Liver (tissue), 9 donors: ENCODE measurements around the gene TAS1R1. TPM values are rescaled to one million over a fixed set of nuclear protein-coding genes. Genes with fewer than 3 reads are reported as not detected.

Experiments used
- DNase-seq: peaks from one replicate; pipeline ENCODE4 v3.0.0-alpha.2; 2017; ENCODE audit warnings: low spot score
- H3K27ac ChIP-seq, 2 donors: one replicate each; pipeline ENCODE4 v1.7.0; 2013; ENCODE audit warnings: inconsistent platforms in 2 of 2, low read length in 2 of 2, control low read depth in 1 of 2, low read depth in 1 of 2, mild to moderate bottlenecking in 1 of 2
- H3K27me3 ChIP-seq, 4 donors: one replicate each; pipeline versions ENCODE4 v1.6.1 to v1.7.0; 2013; ENCODE audit warnings: low read length in 3 of 4, inconsistent platforms in 1 of 4, mild to moderate bottlenecking in 1 of 4, moderate library complexity in 1 of 4; ENCODE audit not compliant: control insufficient read depth in 4 of 4, insufficient read depth in 4 of 4
- H3K36me3 ChIP-seq, 4 donors: one replicate each; pipeline versions ENCODE4 v1.6.1 to v1.7.0; 2013; ENCODE audit warnings: low read length in 3 of 4, mild to moderate bottlenecking in 3 of 4, low read depth in 1 of 4, moderate library complexity in 1 of 4; ENCODE audit not compliant: control insufficient read depth in 4 of 4, insufficient read depth in 3 of 4
- H3K4me1 ChIP-seq, 4 donors: one replicate each; pipeline versions ENCODE4 v1.6.1 to v1.7.0; 2013; ENCODE audit warnings: low read length in 3 of 4, mild to moderate bottlenecking in 3 of 4, moderate library complexity in 1 of 4; ENCODE audit not compliant: control insufficient read depth in 4 of 4, insufficient read depth in 4 of 4
- H3K4me3 ChIP-seq, 3 donors: one replicate each; pipeline versions ENCODE4 v1.6.1 to v1.7.0; 2013; ENCODE audit warnings: low read length in 3 of 3, control low read depth in 1 of 3, low read depth in 1 of 3, mild to moderate bottlenecking in 1 of 3
- H3K9ac ChIP-seq, 2 donors: one replicate each; pipeline ENCODE4 v1.7.0; 2013; ENCODE audit warnings: low read length in 2 of 2, mild to moderate bottlenecking in 2 of 2, moderate library complexity in 2 of 2, control low read depth in 1 of 2, low read depth in 1 of 2
- H3K9me3 ChIP-seq, 4 donors: one replicate each; pipeline versions ENCODE4 v1.6.1 to v1.7.0; 2013; ENCODE audit warnings: low read length in 3 of 4; ENCODE audit not compliant: control insufficient read depth in 4 of 4
- EGR1 ChIP-seq, 2 donors: IDR thresholded peaks; 2 replicates each; pipeline ENCODE4 v1.6.1; 2016 to 2018; ENCODE audit warnings: antibody characterized with exemption in 2 of 2, low read depth in 2 of 2
- FOXA1 ChIP-seq: IDR thresholded peaks from 2 replicates; pipeline ENCODE4 v1.6.1; 2016; ENCODE audit warnings: antibody characterized with exemption
- FOXA2 ChIP-seq: IDR thresholded peaks from 2 replicates; pipeline ENCODE4 v1.6.1; 2016; ENCODE audit warnings: antibody characterized with exemption
- GABPA ChIP-seq, 2 donors: IDR thresholded peaks in 1 of 2; conservative IDR thresholded peaks in 1 of 2; 2 replicates each; pipeline ENCODE4 v1.6.1; 2016; ENCODE audit warnings: antibody characterized with exemption in 2 of 2, mild to moderate bottlenecking in 1 of 2, moderate library complexity in 1 of 2
- HNF4A ChIP-seq, 2 donors: conservative IDR thresholded peaks; 2 replicates each; pipeline ENCODE4 v1.6.1; 2016; ENCODE audit warnings: antibody characterized with exemption in 2 of 2, mild to moderate bottlenecking in 2 of 2
- HNF4G ChIP-seq: IDR thresholded peaks from 2 replicates; pipeline ENCODE4 v1.6.1; 2016; ENCODE audit warnings: antibody characterized with exemption
- JUND ChIP-seq, 2 donors: IDR thresholded peaks; 2 replicates each; pipeline ENCODE4 v1.6.1; 2016; ENCODE audit warnings: antibody characterized with exemption in 2 of 2
- MAX ChIP-seq: IDR thresholded peaks from 2 replicates; pipeline ENCODE4 v1.6.1; 2016; ENCODE audit warnings: antibody characterized with exemption
- NR2F2 ChIP-seq: IDR thresholded peaks from 2 replicates; pipeline ENCODE4 v1.6.1; 2016; ENCODE audit warnings: antibody characterized with exemption
- RAD21 ChIP-seq, 2 donors: IDR thresholded peaks; 2 replicates each; pipeline ENCODE4 v1.6.1; 2016; ENCODE audit warnings: antibody characterized with exemption in 2 of 2, mild to moderate bottlenecking in 2 of 2
- RXRA ChIP-seq, 2 donors: IDR thresholded peaks; 2 replicates each; pipeline ENCODE4 v1.6.1; 2017 to 2018; ENCODE audit warnings: antibody characterized with exemption in 2 of 2, mild to moderate bottlenecking in 1 of 2
- SP1 ChIP-seq: IDR thresholded peaks from 2 replicates; pipeline ENCODE4 v1.6.1; 2018; ENCODE audit warnings: antibody characterized with exemption, mild to moderate bottlenecking
- TAF1 ChIP-seq: conservative IDR thresholded peaks from 2 replicates; pipeline ENCODE4 v1.6.1; 2016; ENCODE audit warnings: antibody characterized with exemption, mild to moderate bottlenecking
- YY1 ChIP-seq: IDR thresholded peaks from 2 replicates; pipeline ENCODE4 v1.6.1; 2016; ENCODE audit warnings: antibody characterized with exemption, mild to moderate bottlenecking
- WGBS: extraction: QIAGEN DNeasy Blood & Tissue Kit; methylation state at CpG from one replicate; pipeline ENCODE4 v1.1.7; 2013; 5-methylcytosine and 5-hydroxymethylcytosine counted together
- polyA plus RNA-seq, 2 donors: library from polyadenylated mRNA; stranded (reverse) in 1 of 2; unstranded in 1 of 2; fragments of 200-250 nt in 1 of 2; fragments of >200 nt in 1 of 2; fragmentation: Nextera tagmentation in 1 of 2; extraction: Ambion mirVana in 1 of 2; gene quantifications; one replicate each; pipeline versions ENCODE4 v1.2.1 to v1.2.3, GENCODE V29; 2013 to 2015
- total RNA-seq, 2 donors: library from RNA; depleted of rRNA; stranded (reverse); fragments of >200 nt; gene quantifications; one replicate each; pipeline ENCODE4 v1.2.3, GENCODE V29; 2014
- TF ChIP-seq, protein P1 (sequence below): IDR thresholded peaks from 2 replicates; pipeline ENCODE4 v1.6.1; 2016; ENCODE audit warnings: antibody characterized with exemption
- TF ChIP-seq, protein P2 (sequence below): IDR thresholded peaks from 2 replicates; pipeline ENCODE4 v1.6.1; 2016; ENCODE audit warnings: antibody characterized with exemption
- TF ChIP-seq, protein P3 (sequence below): fragments of 150-350 bp; IDR thresholded peaks from 2 replicates; pipeline ENCODE4 v1.5.1; 2017; ENCODE audit warnings: improper control_type of control experiment, low read depth, low read length; ENCODE audit not compliant: missing input control
- TF ChIP-seq, protein P4 (sequence below): IDR thresholded peaks from 2 replicates; pipeline ENCODE4 v1.6.1; 2016; ENCODE audit warnings: antibody characterized with exemption, mild to moderate bottlenecking
- donor health status: healthy.
- donor health status: healthy.
- donor health status: healthy.
- donor health status: healthy.
- donor health status: healthy.

TAS1R1 gene
- total and polyA plus RNA-seq, 4 donors, result not detected

DNA sequence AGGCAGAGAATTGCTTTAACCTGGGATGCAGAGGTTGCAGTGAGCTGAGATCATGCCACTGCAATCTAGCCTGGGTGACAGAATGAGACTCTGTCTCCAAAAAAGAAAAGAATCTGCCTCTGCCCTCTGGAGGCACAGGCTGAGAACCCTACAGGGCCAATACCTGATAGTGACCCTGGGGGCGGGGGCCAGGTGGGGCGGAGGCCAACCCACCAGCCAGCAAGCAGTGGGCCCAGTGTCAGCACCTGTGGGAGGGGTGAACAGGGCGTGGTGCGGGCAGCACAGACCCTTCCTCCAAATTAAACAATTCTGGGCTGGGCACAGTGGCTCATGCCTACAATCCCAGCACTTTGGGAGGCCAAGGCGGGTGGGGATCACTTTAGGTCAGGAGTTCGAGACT is 44.6 kb upstream of the TAS1R1 start:
- H3K27me3 ChIP-seq, result no peaks in the 10 kb centered on the region
- WGBS, result 91% methylated on average over 6 of the region's 6 CpGs
- no peak overlapping the region for H3K27ac ChIP-seq
- TF ChIP-seq NR2F2, result no peak
- TF ChIP-seq JUND (IDR thresholded peaks at IDR 0.05), result no peak
- TF ChIP-seq, protein P1, sequence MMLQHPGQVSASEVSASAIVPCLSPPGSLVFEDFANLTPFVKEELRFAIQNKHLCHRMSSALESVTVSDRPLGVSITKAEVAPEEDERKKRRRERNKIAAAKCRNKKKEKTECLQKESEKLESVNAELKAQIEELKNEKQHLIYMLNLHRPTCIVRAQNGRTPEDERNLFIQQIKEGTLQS, result no peak
- TF ChIP-seq EGR1 (IDR thresholded peaks at IDR 0.05; ENCODE audit: low read depth in 2 of 2), result no peak
- TF ChIP-seq, protein P2, sequence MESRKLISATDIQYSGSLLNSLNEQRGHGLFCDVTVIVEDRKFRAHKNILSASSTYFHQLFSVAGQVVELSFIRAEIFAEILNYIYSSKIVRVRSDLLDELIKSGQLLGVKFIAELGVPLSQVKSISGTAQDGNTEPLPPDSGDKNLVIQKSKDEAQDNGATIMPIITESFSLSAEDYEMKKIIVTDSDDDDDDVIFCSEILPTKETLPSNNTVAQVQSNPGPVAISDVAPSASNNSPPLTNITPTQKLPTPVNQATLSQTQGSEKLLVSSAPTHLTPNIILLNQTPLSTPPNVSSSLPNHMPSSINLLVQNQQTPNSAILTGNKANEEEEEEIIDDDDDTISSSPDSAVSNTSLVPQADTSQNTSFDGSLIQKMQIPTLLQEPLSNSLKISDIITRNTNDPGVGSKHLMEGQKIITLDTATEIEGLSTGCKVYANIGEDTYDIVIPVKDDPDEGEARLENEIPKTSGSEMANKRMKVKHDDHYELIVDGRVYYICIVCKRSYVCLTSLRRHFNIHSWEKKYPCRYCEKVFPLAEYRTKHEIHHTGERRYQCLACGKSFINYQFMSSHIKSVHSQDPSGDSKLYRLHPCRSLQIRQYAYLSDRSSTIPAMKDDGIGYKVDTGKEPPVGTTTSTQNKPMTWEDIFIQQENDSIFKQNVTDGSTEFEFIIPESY, result no peak
- no peak for TF ChIP-seq TAF1
- no peak for TF ChIP-seq FOXA2
- TF ChIP-seq YY1, result no peak
- no peak for TF ChIP-seq FOXA1
- no peak for TF ChIP-seq HNF4G
- TF ChIP-seq RXRA (IDR thresholded peaks at IDR 0.05), result no peak
- TF ChIP-seq, protein P3, sequence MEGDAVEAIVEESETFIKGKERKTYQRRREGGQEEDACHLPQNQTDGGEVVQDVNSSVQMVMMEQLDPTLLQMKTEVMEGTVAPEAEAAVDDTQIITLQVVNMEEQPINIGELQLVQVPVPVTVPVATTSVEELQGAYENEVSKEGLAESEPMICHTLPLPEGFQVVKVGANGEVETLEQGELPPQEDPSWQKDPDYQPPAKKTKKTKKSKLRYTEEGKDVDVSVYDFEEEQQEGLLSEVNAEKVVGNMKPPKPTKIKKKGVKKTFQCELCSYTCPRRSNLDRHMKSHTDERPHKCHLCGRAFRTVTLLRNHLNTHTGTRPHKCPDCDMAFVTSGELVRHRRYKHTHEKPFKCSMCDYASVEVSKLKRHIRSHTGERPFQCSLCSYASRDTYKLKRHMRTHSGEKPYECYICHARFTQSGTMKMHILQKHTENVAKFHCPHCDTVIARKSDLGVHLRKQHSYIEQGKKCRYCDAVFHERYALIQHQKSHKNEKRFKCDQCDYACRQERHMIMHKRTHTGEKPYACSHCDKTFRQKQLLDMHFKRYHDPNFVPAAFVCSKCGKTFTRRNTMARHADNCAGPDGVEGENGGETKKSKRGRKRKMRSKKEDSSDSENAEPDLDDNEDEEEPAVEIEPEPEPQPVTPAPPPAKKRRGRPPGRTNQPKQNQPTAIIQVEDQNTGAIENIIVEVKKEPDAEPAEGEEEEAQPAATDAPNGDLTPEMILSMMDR, result no peak
- TF ChIP-seq MAX, result no peak
- H3K9me3 ChIP-seq, result no peaks in the 10 kb centered on the region
- no peaks in the 10 kb centered on the region for H3K4me1 ChIP-seq
- H3K9ac ChIP-seq, result no peak overlapping the region
- H3K36me3 ChIP-seq, result no peaks in the 10 kb centered on the region
- no peak overlapping the region for H3K4me3 ChIP-seq
- DNase-seq, result no peak

GRCh38 chr1:6511056-6511455 is 44.1 kb upstream of the TAS1R1 start:
- H3K36me3 ChIP-seq, result no peaks in the 10 kb centered on the region
- no peaks in the 10 kb centered on the region for H3K9me3 ChIP-seq
- H3K27me3 ChIP-seq, result no peaks in the 10 kb centered on the region
- no peak overlapping the region for H3K4me3 ChIP-seq
- H3K9ac ChIP-seq, result no peak overlapping the region
- no peaks in the 10 kb centered on the region for H3K4me1 ChIP-seq
- DNase-seq, result no peak
- no peak overlapping the region for H3K27ac ChIP-seq
- TF ChIP-seq HNF4G, result no peak
- TF ChIP-seq RAD21 (IDR thresholded peaks at IDR 0.05), result no peak
- TF ChIP-seq MAX, result no peak
- TF ChIP-seq NR2F2, result no peak
- TF ChIP-seq EGR1 (IDR thresholded peaks at IDR 0.05; ENCODE audit: low read depth in 2 of 2), result no peak
- no peak for TF ChIP-seq SP1
- TF ChIP-seq, protein P3, result no peak
- no peak for TF ChIP-seq JUND (IDR thresholded peaks at IDR 0.05)
- TF ChIP-seq, protein P4, sequence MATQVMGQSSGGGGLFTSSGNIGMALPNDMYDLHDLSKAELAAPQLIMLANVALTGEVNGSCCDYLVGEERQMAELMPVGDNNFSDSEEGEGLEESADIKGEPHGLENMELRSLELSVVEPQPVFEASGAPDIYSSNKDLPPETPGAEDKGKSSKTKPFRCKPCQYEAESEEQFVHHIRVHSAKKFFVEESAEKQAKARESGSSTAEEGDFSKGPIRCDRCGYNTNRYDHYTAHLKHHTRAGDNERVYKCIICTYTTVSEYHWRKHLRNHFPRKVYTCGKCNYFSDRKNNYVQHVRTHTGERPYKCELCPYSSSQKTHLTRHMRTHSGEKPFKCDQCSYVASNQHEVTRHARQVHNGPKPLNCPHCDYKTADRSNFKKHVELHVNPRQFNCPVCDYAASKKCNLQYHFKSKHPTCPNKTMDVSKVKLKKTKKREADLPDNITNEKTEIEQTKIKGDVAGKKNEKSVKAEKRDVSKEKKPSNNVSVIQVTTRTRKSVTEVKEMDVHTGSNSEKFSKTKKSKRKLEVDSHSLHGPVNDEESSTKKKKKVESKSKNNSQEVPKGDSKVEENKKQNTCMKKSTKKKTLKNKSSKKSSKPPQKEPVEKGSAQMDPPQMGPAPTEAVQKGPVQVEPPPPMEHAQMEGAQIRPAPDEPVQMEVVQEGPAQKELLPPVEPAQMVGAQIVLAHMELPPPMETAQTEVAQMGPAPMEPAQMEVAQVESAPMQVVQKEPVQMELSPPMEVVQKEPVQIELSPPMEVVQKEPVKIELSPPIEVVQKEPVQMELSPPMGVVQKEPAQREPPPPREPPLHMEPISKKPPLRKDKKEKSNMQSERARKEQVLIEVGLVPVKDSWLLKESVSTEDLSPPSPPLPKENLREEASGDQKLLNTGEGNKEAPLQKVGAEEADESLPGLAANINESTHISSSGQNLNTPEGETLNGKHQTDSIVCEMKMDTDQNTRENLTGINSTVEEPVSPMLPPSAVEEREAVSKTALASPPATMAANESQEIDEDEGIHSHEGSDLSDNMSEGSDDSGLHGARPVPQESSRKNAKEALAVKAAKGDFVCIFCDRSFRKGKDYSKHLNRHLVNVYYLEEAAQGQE, result no peak
- no peak for TF ChIP-seq RXRA (IDR thresholded peaks at IDR 0.05)
- TF ChIP-seq, protein P2, result no peak
- no peak for TF ChIP-seq YY1
- TF ChIP-seq GABPA (IDR thresholded peaks at IDR 0.05 in 1 of 2, conservative IDR thresholded peaks at IDR 0.05 in 1 of 2), result no peak
- TF ChIP-seq FOXA1, result no peak
- no peak for TF ChIP-seq FOXA2
- no peak for TF ChIP-seq HNF4A (conservative IDR thresholded peaks at IDR 0.05)
- TF ChIP-seq TAF1, result no peak
- TF ChIP-seq, protein P1, result no peak
- WGBS, result 91% methylated on average over 6 of the region's 6 CpGs
